Activated CD4-positive, alpha-beta T cell treated with anti-CD3 and anti-CD28 coated beads, Interleukin-2, amount 50 U/mL, for 1 hour (primary cell): Measurements from ENCODE around the gene EPN3.

Experiments used
- DNase-seq: peaks from one replicate; pipeline ENCODE4 v3.0.0-alpha.2; 2020

Gene EPN3

GRCh38 chr17:50532452-50533024, at the start of gene EPN3:
EPN3 (plus strand) TSS chr17:50532735; CDS start chr17:50536557, 3,822 bp downstream.
- no peak for DNase-seq

GRCh38 chr17:50483266-50483665, 49.3 kb upstream of the EPN3 start:
- no peak for DNase-seq

GRCh38 chr17:50484386-50485155, 48.0 kb upstream of the EPN3 start:
- DNase-seq = no peak

GRCh38 chr17:50487213-50488096, 45.1 kb upstream of the EPN3 start:
- no peak for DNase-seq

- no peak for DNase-seq
Observed at GRCh38 chr17:50488880-50489279, 43.7 kb upstream of the EPN3 start.

GRCh38 chr17:50491505-50491904, 41.0 kb upstream of the EPN3 start:
- DNase-seq = no peak

GRCh38 chr17:50492214-50492613, 40.3 kb upstream of the EPN3 start:
- no peak for DNase-seq

- DNase-seq = no peak
Observed at GRCh38 chr17:50493744-50494143, 38.8 kb upstream of the EPN3 start.

- no peak for DNase-seq
Observed at GRCh38 chr17:50495217-50495823, 37.2 kb upstream of the EPN3 start.

GRCh38 chr17:50495918-50496317, 36.6 kb upstream of the EPN3 start:
- DNase-seq = no peak

- DNase-seq = no peak
Observed at GRCh38 chr17:50498021-50498874, 34.3 kb upstream of the EPN3 start.

- DNase-seq = no peak
Observed at GRCh38 chr17:50499270-50499669, 33.3 kb upstream of the EPN3 start.

- DNase-seq = no peak
Observed at GRCh38 chr17:50499721-50500120, 32.8 kb upstream of the EPN3 start.

GRCh38 chr17:50501054-50501453, 31.5 kb upstream of the EPN3 start:
- DNase-seq = peak; percentile 30

GRCh38 chr17:50502301-50502990, 30.1 kb upstream of the EPN3 start:
- no peak for DNase-seq

- no peak for DNase-seq
Observed at GRCh38 chr17:50505591-50506130, 26.9 kb upstream of the EPN3 start.

GRCh38 chr17:50506298-50506697, 26.2 kb upstream of the EPN3 start:
- DNase-seq = no peak

- peak; percentile 79 for DNase-seq
Observed at GRCh38 chr17:50507871-50508572, 24.5 kb upstream of the EPN3 start, which contains the start of gene MYCBPAP. MYCBPAP (plus strand) TSS chr17:50508439; CDS start chr17:50508675, 236 bp downstream.

GRCh38 chr17:50508573-50509460, 23.7 kb upstream of the EPN3 start:
- no peak for DNase-seq
